Loucy (cell line): ENCODE results near the gene CHI3L2.

Experiments
- H2AFZ ChIP-seq: fragments of 200-600 bp; sonication (generic); 2 replicates; pipeline ENCODE4 v1.6.0; 2016; ENCODE audit warnings: antibody characterized with exemption, mild to moderate bottlenecking, low read length, moderate library complexity
- H3F3A ChIP-seq: fragments of 200-600 bp; 2 replicates; pipeline ENCODE4 v1.6.0; 2016; ENCODE audit warnings: antibody characterized with exemption, low read depth, mild to moderate bottlenecking
- H3K27me3 ChIP-seq: fragments of 200-600 bp; sonication (generic); 2 replicates; pipeline ENCODE4 v1.6.1; 2014; ENCODE audit warnings: low read length, mild to moderate bottlenecking; ENCODE audit not compliant: insufficient read depth, poor library complexity, severe bottlenecking
- H3K36me3 ChIP-seq: fragments of 200-600 bp; sonication (generic); 2 replicates; pipeline ENCODE4 v1.6.1; 2016; ENCODE audit warnings: low read length; ENCODE audit not compliant: insufficient read depth
- H3K4me1 ChIP-seq: fragments of 200-600 bp; sonication (generic); 2 replicates; pipeline ENCODE4 v1.5.1; 2014; ENCODE audit warnings: low read length, mild to moderate bottlenecking; ENCODE audit not compliant: insufficient read depth, poor library complexity, severe bottlenecking
- H3K4me2 ChIP-seq: fragments of 200-600 bp; sonication (generic); 2 replicates; pipeline ENCODE4 v1.6.0; 2014; ENCODE audit warnings: antibody characterized with exemption, low read length, low read depth, mild to moderate bottlenecking; ENCODE audit not compliant: poor library complexity, severe bottlenecking
- H3K4me3 ChIP-seq: fragments of 200-600 bp; sonication (generic); 2 replicates; pipeline ENCODE4 v1.5.1; 2014; ENCODE audit warnings: low read length, mild to moderate bottlenecking, mixed read lengths; ENCODE audit not compliant: poor library complexity, severe bottlenecking
- H3K79me2 ChIP-seq: fragments of 200-600 bp; sonication (generic); 2 replicates; pipeline ENCODE4 v1.6.1; 2014; ENCODE audit warnings: low read length; ENCODE audit not compliant: insufficient read depth
- H3K9ac ChIP-seq: fragments of 200-600 bp; sonication (generic); 2 replicates; pipeline ENCODE4 v1.6.0; 2014; ENCODE audit warnings: mild to moderate bottlenecking, low read depth, low read length, moderate library complexity; ENCODE audit not compliant: poor library complexity, severe bottlenecking
- H3K9me2 ChIP-seq: fragments of 200-600 bp; sonication (generic); replicated peaks from 2 replicates; pipeline ENCODE4 v1.6.1; 2016; ENCODE audit warnings: low read depth, low read length, mixed read lengths
- H3K9me3 ChIP-seq: fragments of 200-600 bp; sonication (generic); 2 replicates; pipeline ENCODE4 v1.6.1; 2014; ENCODE audit warnings: mild to moderate bottlenecking, antibody characterized with exemption, low read length, low read depth; ENCODE audit not compliant: insufficient read depth
- H4K20me1 ChIP-seq: fragments of 200-600 bp; sonication (generic); 2 replicates; pipeline ENCODE4 v1.6.0; 2014; ENCODE audit warnings: antibody characterized with exemption, low read length, mild to moderate bottlenecking; ENCODE audit not compliant: insufficient read depth, poor library complexity, severe bottlenecking
- EZH2phosphoT487 ChIP-seq: fragments of 200-600 bp; IDR thresholded peaks from 2 replicates; pipeline ENCODE4 v1.6.1; 2018; ENCODE audit warnings: antibody characterized with exemption, mild to moderate bottlenecking, moderate library complexity, borderline replicate concordance
- TF ChIP-seq, protein P1 (sequence below): fragments of 200-600 bp; sonication (generic); conservative IDR thresholded peaks from 2 replicates; pipeline ENCODE4 v1.5.1; 2014; ENCODE audit warnings: mild to moderate bottlenecking, antibody characterized with exemption, low read length

Gene CHI3L2

DNA sequence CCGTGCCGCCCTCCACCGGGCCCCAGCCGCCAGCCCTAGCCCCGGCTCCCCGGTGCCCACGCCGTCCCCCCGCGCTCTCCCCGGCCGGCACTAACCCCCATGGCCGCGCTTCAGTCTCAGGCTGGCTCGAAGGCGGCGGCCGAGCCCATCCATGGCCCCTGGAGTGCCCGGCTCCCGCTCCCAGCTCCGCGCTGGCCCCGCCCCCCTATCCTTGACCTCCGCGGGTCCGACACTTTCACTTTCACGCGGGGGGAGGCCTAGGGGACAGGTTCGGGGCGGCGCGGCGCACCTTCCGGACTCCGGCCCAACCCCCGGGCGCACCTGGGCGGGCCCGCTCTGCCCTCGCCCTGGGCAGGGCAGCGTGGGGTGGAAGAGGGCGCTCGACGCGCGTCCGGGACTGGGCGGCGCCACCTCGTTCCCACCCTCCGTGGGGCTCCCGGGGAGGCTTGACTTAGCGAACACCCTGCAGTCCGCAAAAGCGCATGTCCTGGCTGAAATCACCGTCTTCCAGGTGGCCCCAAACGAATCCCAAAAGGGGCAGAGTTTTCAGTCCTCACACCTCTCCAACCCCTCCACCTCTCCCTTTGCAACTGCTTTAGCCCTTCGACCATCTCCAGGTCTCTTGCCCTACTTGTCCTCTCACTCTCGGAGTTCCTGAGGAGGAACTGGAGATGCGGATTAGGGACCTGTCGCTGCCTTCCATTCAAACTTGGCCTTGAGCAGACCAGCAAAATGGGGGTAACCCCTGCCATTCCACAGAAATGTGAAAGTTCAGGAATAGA lies 23.1 kb upstream of the CHI3L2 start:
- Histone ChIP-seq H2AFZ (no peak overlapping the region), H3K4me1 (peaks cover 96% of the 10 kb centered on the region), H3F3A (peaks cover 5% of the 10 kb centered on the region; the same call in 1 of the 2 replicates), H4K20me1 (no peaks in the 10 kb centered on the region), H3K4me3 (peak overlapping the region; percentile 8), H3K4me2 (peak overlapping the region; percentile 34), H3K79me2 (no peaks in the 10 kb centered on the region), H3K9ac (peak overlapping the region; percentile 75), H3K36me3 (no peaks in the 10 kb centered on the region), H3K9me2 (no peaks in the 10 kb centered on the region), H3K9me3 (no peaks in the 10 kb centered on the region), H3K27me3 (no peaks in the 10 kb centered on the region)
- TF ChIP-seq EZH2phosphoT487 = no peak
- TF ChIP-seq, protein P1, sequence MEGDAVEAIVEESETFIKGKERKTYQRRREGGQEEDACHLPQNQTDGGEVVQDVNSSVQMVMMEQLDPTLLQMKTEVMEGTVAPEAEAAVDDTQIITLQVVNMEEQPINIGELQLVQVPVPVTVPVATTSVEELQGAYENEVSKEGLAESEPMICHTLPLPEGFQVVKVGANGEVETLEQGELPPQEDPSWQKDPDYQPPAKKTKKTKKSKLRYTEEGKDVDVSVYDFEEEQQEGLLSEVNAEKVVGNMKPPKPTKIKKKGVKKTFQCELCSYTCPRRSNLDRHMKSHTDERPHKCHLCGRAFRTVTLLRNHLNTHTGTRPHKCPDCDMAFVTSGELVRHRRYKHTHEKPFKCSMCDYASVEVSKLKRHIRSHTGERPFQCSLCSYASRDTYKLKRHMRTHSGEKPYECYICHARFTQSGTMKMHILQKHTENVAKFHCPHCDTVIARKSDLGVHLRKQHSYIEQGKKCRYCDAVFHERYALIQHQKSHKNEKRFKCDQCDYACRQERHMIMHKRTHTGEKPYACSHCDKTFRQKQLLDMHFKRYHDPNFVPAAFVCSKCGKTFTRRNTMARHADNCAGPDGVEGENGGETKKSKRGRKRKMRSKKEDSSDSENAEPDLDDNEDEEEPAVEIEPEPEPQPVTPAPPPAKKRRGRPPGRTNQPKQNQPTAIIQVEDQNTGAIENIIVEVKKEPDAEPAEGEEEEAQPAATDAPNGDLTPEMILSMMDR = no peak

DNA sequence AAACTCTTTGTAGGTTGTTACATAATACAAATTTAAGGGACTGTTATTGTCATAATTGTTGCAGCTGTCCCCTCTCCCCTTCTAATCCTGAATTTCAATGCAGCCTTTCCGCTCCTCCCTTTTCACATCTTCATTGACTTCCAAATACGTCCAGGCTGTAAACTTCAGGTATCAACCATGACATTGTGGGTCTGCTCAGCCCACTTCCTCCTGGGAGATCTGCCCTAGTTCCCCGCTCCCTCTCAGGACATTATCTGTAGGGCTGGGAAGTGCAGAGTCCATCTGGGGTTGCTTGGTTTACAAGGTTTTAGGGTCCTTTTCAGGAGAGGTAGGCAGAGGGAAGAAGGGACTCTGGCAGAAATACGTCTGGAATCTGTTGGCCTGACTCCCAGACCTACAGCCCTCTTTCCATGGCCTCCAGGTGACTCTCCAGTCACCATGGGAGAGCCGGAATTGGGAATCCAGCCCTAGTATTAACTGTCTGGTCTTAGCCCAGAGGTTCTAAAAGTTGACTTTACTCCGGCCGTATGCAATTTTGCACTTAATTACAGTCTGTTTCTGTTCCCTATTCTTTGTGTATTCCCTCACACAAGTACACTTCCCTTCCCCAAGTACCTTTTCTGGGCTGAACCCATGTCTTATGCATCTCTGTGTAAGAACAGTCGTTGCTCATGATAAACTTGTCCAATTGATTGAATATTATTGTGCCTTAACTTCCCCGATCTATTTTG lies 22.4 kb upstream of the CHI3L2 start:
- H3K36me3 ChIP-seq = no peaks in the 10 kb centered on the region
- H3K9ac ChIP-seq = peak overlapping the region; percentile 75
- peaks cover 5% of the 10 kb centered on the region; the same call in 1 of the 2 replicates for H3F3A ChIP-seq
- no peaks in the 10 kb centered on the region for H3K9me3 ChIP-seq
- H4K20me1 ChIP-seq = no peaks in the 10 kb centered on the region
- no peaks in the 10 kb centered on the region for H3K79me2 ChIP-seq
- H2AFZ ChIP-seq = no peak overlapping the region
- peaks cover 96% of the 10 kb centered on the region for H3K4me1 ChIP-seq
- no peaks in the 10 kb centered on the region for H3K9me2 ChIP-seq
- TF ChIP-seq, protein P1 = no peak
- no peak for TF ChIP-seq EZH2phosphoT487
- no peak overlapping the region for H3K4me3 ChIP-seq
- H3K4me2 ChIP-seq = peak overlapping the region; percentile 34
- H3K27me3 ChIP-seq = no peaks in the 10 kb centered on the region

DNA sequence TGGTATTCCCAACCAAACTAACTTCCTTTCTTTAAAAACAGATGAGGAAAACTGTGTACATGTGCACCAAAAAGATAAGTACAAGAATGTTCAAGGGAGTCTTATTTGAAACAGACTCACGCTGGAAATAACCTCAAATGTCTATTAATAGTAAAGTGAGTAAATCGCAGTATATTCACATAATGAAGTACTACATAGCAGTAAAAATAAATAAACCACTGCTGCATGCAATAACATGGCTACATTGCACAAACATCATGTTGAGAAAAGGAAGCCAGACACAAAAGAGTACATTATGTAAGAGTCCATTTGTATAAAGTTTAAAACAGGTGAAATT lies 21.8 kb upstream of the CHI3L2 start:
- H3K4me2 ChIP-seq = peak overlapping the region; percentile 34
- H3K4me3 ChIP-seq = no peak overlapping the region
- H3K9ac ChIP-seq = peak overlapping the region; percentile 75

More for the DNA sequence above, 21.8 kb upstream of the CHI3L2 start:
- Histone ChIP-seq H2AFZ (no peak overlapping the region), H3F3A (peaks cover 5% of the 10 kb centered on the region; the same call in 1 of the 2 replicates), H4K20me1 (no peaks in the 10 kb centered on the region), H3K27me3 (no peaks in the 10 kb centered on the region), H3K36me3 (no peaks in the 10 kb centered on the region), H3K9me2 (no peaks in the 10 kb centered on the region), H3K79me2 (no peaks in the 10 kb centered on the region), H3K9me3 (no peaks in the 10 kb centered on the region), H3K4me1 (peaks cover 96% of the 10 kb centered on the region)
- TF ChIP-seq, protein P1 = no peak
- no peak for TF ChIP-seq EZH2phosphoT487
